HepG2 (cell line): ENCODE measurements around the gene FRMD4A.

Experiments used
- ADNP ChIP-seq: sonication (generic); formaldehyde crosslinking; IDR thresholded peaks from 2 replicates; pipeline ENCODE4 v1.4.0; 2020; ENCODE audit warnings: missing genetic modification reagents
- BHLHE40 ChIP-seq: IDR thresholded peaks from 2 replicates; pipeline ENCODE4 v1.6.1; 2011; ENCODE audit warnings: low read length, improper control_type of control experiment
- BRF2 ChIP-seq: sonication (generic); formaldehyde crosslinking; IDR thresholded peaks from 2 replicates; pipeline ENCODE4 v1.8.1; 2022; ENCODE audit warnings: mild to moderate bottlenecking, missing genetic modification reagents
- CHD2 ChIP-seq: IDR thresholded peaks from 2 replicates; pipeline ENCODE4 v1.6.1; 2011; ENCODE audit warnings: low read depth, low read length, improper control_type of control experiment
- CTCF ChIP-seq: sonication (generic); formaldehyde crosslinking; IDR thresholded peaks from 2 replicates; pipeline ENCODE4 v1.5.0; 2020; ENCODE audit warnings: mild to moderate bottlenecking, missing genetic modification reagents, moderate library complexity
- EZH2 ChIP-seq: conservative IDR thresholded peaks from 2 replicates; pipeline ENCODE4 v1.6.1; 2012; ENCODE audit warnings: mild to moderate bottlenecking, low read depth, low read length, moderate library complexity
- RNF2 ChIP-seq: fragments of 450-650 bp; conservative IDR thresholded peaks from 2 replicates; pipeline ENCODE4 v1.6.1; 2016; ENCODE audit warnings: low read depth
- SOX13 ChIP-seq, 3 experiments: fragments of 450-650 bp in 1 of 3; sonication (generic) in 1 of 3; formaldehyde crosslinking in 1 of 3; IDR thresholded peaks in 2 of 3; conservative IDR thresholded peaks in 1 of 3; 2 replicates each; pipeline versions ENCODE4 v1.5.0 to v1.6.1; 2016 to 2020; ENCODE audit warnings: antibody characterized with exemption in 1 of 3, mild to moderate bottlenecking in 1 of 3, missing compliant biosample characterization in 1 of 3, missing genetic modification reagents in 1 of 3, moderate library complexity in 1 of 3
- TBP ChIP-seq: sonication (generic); formaldehyde crosslinking; IDR thresholded peaks from 2 replicates; pipeline ENCODE4 v1.5.0; 2020; ENCODE audit warnings: missing genetic modification reagents
- THYN1 ChIP-seq: sonication (generic); formaldehyde crosslinking; IDR thresholded peaks from 2 replicates; pipeline ENCODE4 v1.8.1; 2023; ENCODE audit warnings: low read depth, mild to moderate bottlenecking, moderate library complexity, missing genetic modification reagents, borderline replicate concordance
- TMF1 ChIP-seq: sonication (generic); formaldehyde crosslinking; IDR thresholded peaks from 2 replicates; pipeline ENCODE4 v1.8.1; 2022; ENCODE audit warnings: low read depth, missing genetic modification reagents
- ZFX ChIP-seq: sonication (generic); formaldehyde crosslinking; IDR thresholded peaks from 2 replicates; pipeline ENCODE4 v1.4.0; 2020; ENCODE audit warnings: mild to moderate bottlenecking, low read depth, missing genetic modification reagents, moderate library complexity
- ZNF18 ChIP-seq: sonication (generic); formaldehyde crosslinking; IDR thresholded peaks from 2 replicates; pipeline ENCODE4 v1.8.0; 2022; ENCODE audit warnings: mild to moderate bottlenecking, missing genetic modification reagents; ENCODE audit not compliant: insufficient replicate concordance

GRCh38 chr10:14318007-14318406 lies 12.7 kb downstream of the FRMD4A start:
- no peak for TF ChIP-seq CHD2
- no peak for TF ChIP-seq ZNF18 (CRISPR knock-in tag)
- no peak for TF ChIP-seq RNF2
- no peak for TF ChIP-seq THYN1 (CRISPR knock-in tag)
- TF ChIP-seq TMF1, result no peak
- TF ChIP-seq ZFX (CRISPR knock-in tag), result no peak
- no peak for TF ChIP-seq SOX13 (IDR thresholded peaks at IDR 0.05)
- no peak for TF ChIP-seq SOX13 (CRISPR knock-in tag; conservative IDR thresholded peaks at IDR 0.05 in 1 of 2, IDR thresholded peaks at IDR 0.05 in 1 of 2)
- no peak for TF ChIP-seq ADNP (CRISPR knock-in tag)
- TF ChIP-seq CTCF (CRISPR knock-in tag), result no peak
- TF ChIP-seq BRF2 (CRISPR knock-in tag), result no peak
- no peak for TF ChIP-seq EZH2
- TF ChIP-seq TBP (CRISPR knock-in tag), result no peak
- no peak for TF ChIP-seq BHLHE40
